KMS-11 (cell line): ENCODE data around the gene SCAMP4.

ENCODE experiments used
- H2AFZ ChIP-seq: fragments of 200-600 bp; sonication (generic); 2 replicates; pipeline ENCODE4 v1.6.1; 2016; ENCODE audit warnings: antibody characterized with exemption, mixed run types, low read depth
- H3K27ac ChIP-seq: fragments of 200-600 bp; sonication (generic); 2 replicates; pipeline ENCODE4 v1.6.1; 2016; ENCODE audit warnings: mild to moderate bottlenecking, mixed run types
- H3K27me3 ChIP-seq: fragments of 200-600 bp; sonication (generic); 2 replicates; pipeline ENCODE4 v1.6.1; 2017; ENCODE audit warnings: mild to moderate bottlenecking, low read depth, mixed run types, moderate library complexity; ENCODE audit not compliant: insufficient read depth
- H3K36me3 ChIP-seq: fragments of 200-600 bp; sonication (generic); 2 replicates; pipeline ENCODE4 v1.6.1; 2017; ENCODE audit warnings: mild to moderate bottlenecking, mixed run types; ENCODE audit not compliant: insufficient read depth
- H3K4me1 ChIP-seq: fragments of 200-600 bp; sonication (generic); 2 replicates; pipeline ENCODE4 v1.6.1; 2016; ENCODE audit warnings: mild to moderate bottlenecking, low read depth, mixed run types; ENCODE audit not compliant: poor library complexity, severe bottlenecking
- H3K4me2 ChIP-seq: fragments of 200-600 bp; sonication (generic); 2 replicates; pipeline ENCODE4 v1.7.0; 2016; ENCODE audit warnings: mild to moderate bottlenecking, mixed run types
- H3K4me3 ChIP-seq: fragments of 200-600 bp; sonication (generic); IDR thresholded peaks from 2 replicates; pipeline ENCODE4 v1.6.1; 2017; ENCODE audit warnings: low read depth, low read length, mixed read lengths; ENCODE audit not compliant: insufficient read depth
- H3K79me2 ChIP-seq: fragments of 200-600 bp; sonication (generic); 2 replicates; pipeline ENCODE4 v1.6.1; 2016; ENCODE audit warnings: low read depth, mixed run types; ENCODE audit not compliant: insufficient read depth
- H3K9ac ChIP-seq: fragments of 200-600 bp; sonication (generic); 2 replicates; pipeline ENCODE4 v1.6.1; 2016; ENCODE audit warnings: mild to moderate bottlenecking, mixed run types
- H4K20me1 ChIP-seq: fragments of 200-600 bp; sonication (generic); 2 replicates; pipeline ENCODE4 v1.6.1; 2016; ENCODE audit warnings: mild to moderate bottlenecking, mixed run types; ENCODE audit not compliant: insufficient read depth
- CTCF ChIP-seq: fragments of 200-600 bp; sonication (generic); conservative IDR thresholded peaks from 2 replicates; pipeline ENCODE4 v1.6.1; 2017; ENCODE audit warnings: low read depth, mild to moderate bottlenecking, antibody characterized with exemption, low read length, moderate library complexity, mixed read lengths

The SCAMP4 gene

GRCh38 chr19:1938071-1938470, 32.9 kb downstream of the SCAMP4 start:
- H4K20me1 ChIP-seq: peaks cover under 1% of the 10 kb centered on the region; the same call in 1 of the 2 replicates
- no peak overlapping the region for H3K27ac ChIP-seq
- H3K4me1 ChIP-seq: peaks cover 9% of the 10 kb centered on the region
- no peak overlapping the region for H3K4me2 ChIP-seq
- H2AFZ ChIP-seq: no peak overlapping the region
- no peaks in the 10 kb centered on the region for H3K27me3 ChIP-seq
- H3K4me3 ChIP-seq: no peak overlapping the region
- no peak overlapping the region for H3K9ac ChIP-seq
- TF ChIP-seq CTCF: no peak
- no peaks in the 10 kb centered on the region for H3K36me3 ChIP-seq
- peaks cover 11% of the 10 kb centered on the region for H3K79me2 ChIP-seq

GRCh38 chr19:1941146-1942077, 36.2 kb downstream of the SCAMP4 start, which contains the start of gene CSNK1G2:
CSNK1G2 (plus strand) TSS chr19:1941172; CDS start chr19:1969773, 28,601 bp downstream.
- no peaks in the 10 kb centered on the region for H3K36me3 ChIP-seq
- peaks cover 9% of the 10 kb centered on the region; the same call in 1 of the 2 replicates for H4K20me1 ChIP-seq
- peaks cover 14% of the 10 kb centered on the region for H3K4me1 ChIP-seq
- no peak for TF ChIP-seq CTCF
- peaks cover 41% of the 10 kb centered on the region for H3K79me2 ChIP-seq
- peak within 1 kb of the TSS; percentile 85 for H3K27ac ChIP-seq
- peak within 1 kb of the TSS; percentile 75 for H2AFZ ChIP-seq
- H3K27me3 ChIP-seq: no peaks in the 10 kb centered on the region
- peak within 1 kb of the TSS; percentile 88 for H3K4me2 ChIP-seq
- no peak within 1 kb of the TSS for H3K4me3 ChIP-seq
- peak within 1 kb of the TSS; percentile 74 for H3K9ac ChIP-seq

- peak overlapping the region; percentile 85 for H3K27ac ChIP-seq
- no peaks in the 10 kb centered on the region; the same call in 1 of the 2 replicates for H3K36me3 ChIP-seq
- peaks cover 9% of the 10 kb centered on the region; the same call in 1 of the 2 replicates for H4K20me1 ChIP-seq
- H3K4me2 ChIP-seq: peak overlapping the region; percentile 88
- H2AFZ ChIP-seq: peak overlapping the region; percentile 27; the same call in 1 of the 2 replicates
- no peaks in the 10 kb centered on the region for H3K27me3 ChIP-seq
- H3K4me3 ChIP-seq: no peak overlapping the region
- H3K9ac ChIP-seq: peak overlapping the region; percentile 74
- peaks cover 14% of the 10 kb centered on the region for H3K4me1 ChIP-seq
- no peak for TF ChIP-seq CTCF
- H3K79me2 ChIP-seq: peaks cover 48% of the 10 kb centered on the region
Observed at GRCh38 chr19:1942078-1942933, 37.1 kb downstream of the SCAMP4 start.

GRCh38 chr19:1942934-1943555, 37.8 kb downstream of the SCAMP4 start:
- TF ChIP-seq CTCF: no peak
- Histone ChIP-seq H3K4me3 (no peak overlapping the region), H3K27me3 (no peaks in the 10 kb centered on the region), H3K4me1 (peaks cover 14% of the 10 kb centered on the region), H3K27ac (peak overlapping the region; percentile 85), H3K9ac (peak overlapping the region; percentile 74; the same call in 1 of the 2 replicates), H2AFZ (no peak overlapping the region), H3K79me2 (peaks cover 55% of the 10 kb centered on the region), H3K36me3 (no peaks in the 10 kb centered on the region; the same call in 1 of the 2 replicates), H4K20me1 (peaks cover 9% of the 10 kb centered on the region; the same call in 1 of the 2 replicates), H3K4me2 (peak overlapping the region; percentile 88)
